GM20000 (cell line): ENCODE data around the gene ORM1.
A peak's percentile ranks its signal among the peaks of the same experiment; 100 is the strongest.

Experiments
- DNase-seq: peaks from one replicate; pipeline ENCODE4 v3.0.0; 2012; ENCODE audit warnings: low spot score
- CTCF ChIP-seq: IDR thresholded peaks from 2 replicates; pipeline ENCODE4 v1.5.1; 2012; ENCODE audit warnings: mild to moderate bottlenecking, control low read depth; ENCODE audit errors: extremely low read depth, missing control alignments

ORM1 gene

GRCh38 chr9:114289106-114289505, 33.8 kb upstream of the ORM1 start:
- DNase-seq = no peak
- no peak for TF ChIP-seq CTCF

GRCh38 chr9:114289571-114290481, 33.1 kb upstream of the ORM1 start:
- TF ChIP-seq CTCF = no peak
- DNase-seq = no peak

- TF ChIP-seq CTCF = no peak
- DNase-seq = no peak
Observed at GRCh38 chr9:114290561-114290986, 32.3 kb upstream of the ORM1 start.

GRCh38 chr9:114291064-114291474, 31.8 kb upstream of the ORM1 start:
- peak; percentile 72 for TF ChIP-seq CTCF
- DNase-seq = peak; percentile 73

- no peak for DNase-seq
- no peak for TF ChIP-seq CTCF
Observed at GRCh38 chr9:114291886-114292590, 30.9 kb upstream of the ORM1 start.

GRCh38 chr9:114294664-114295063, 28.2 kb upstream of the ORM1 start:
- no peak for DNase-seq
- no peak for TF ChIP-seq CTCF

- no peak for DNase-seq
- TF ChIP-seq CTCF = no peak
Observed at GRCh38 chr9:114296338-114296737, 26.6 kb upstream of the ORM1 start.
